Neural progenitor cell (in vitro differentiated cells): Measurements from ENCODE around the gene AFMID. TPM values are rescaled to one million over a fixed set of nuclear protein-coding genes. Genes with fewer than 3 reads are reported as not detected.

ENCODE experiments used
- DNase-seq: peaks from one replicate; pipeline ENCODE4 v3.0.0-alpha.2; 2016; ENCODE audit warnings: low spot score
- H2AFZ ChIP-seq: fragments of 200-600 bp; sonication (generic); replicated peaks from 2 replicates; pipeline ENCODE4 v1.6.1; 2016; ENCODE audit warnings: antibody characterized with exemption
- H3F3A ChIP-seq: fragments of 200-600 bp; sonication (generic); 2 replicates; pipeline ENCODE4 v1.6.1; 2016; ENCODE audit warnings: antibody characterized with exemption, low read depth
- H3K27ac ChIP-seq: fragments of 200-600 bp; sonication (generic); 2 replicates; pipeline ENCODE4 v1.5.1; 2016; ENCODE audit warnings: mild to moderate bottlenecking
- H3K27me3 ChIP-seq: fragments of 200-600 bp; sonication (generic); 2 replicates; pipeline ENCODE4 v1.6.1; 2016; ENCODE audit warnings: mild to moderate bottlenecking, moderate library complexity
- H3K36me3 ChIP-seq: fragments of 200-600 bp; sonication (generic); 2 replicates; pipeline ENCODE4 v1.5.1; 2016
- H3K4me1 ChIP-seq: fragments of 200-600 bp; sonication (generic); 2 replicates; pipeline ENCODE4 v1.6.1; 2016; ENCODE audit warnings: mixed run types
- H3K4me2 ChIP-seq: fragments of 200-600 bp; sonication (generic); 2 replicates; pipeline ENCODE4 v1.6.1; 2016
- H3K4me3 ChIP-seq: fragments of 200-600 bp; sonication (generic); 2 replicates; pipeline ENCODE4 v1.5.1; 2016
- H3K79me2 ChIP-seq: fragments of 200-600 bp; sonication (generic); 2 replicates; pipeline ENCODE4 v1.6.1; 2016; ENCODE audit warnings: low read depth
- H3K9ac ChIP-seq: fragments of 200-600 bp; sonication (generic); 2 replicates; pipeline ENCODE4 v1.6.1; 2016
- H3K9me3 ChIP-seq: fragments of 200-600 bp; sonication (generic); 2 replicates; pipeline ENCODE4 v1.5.1; 2016; ENCODE audit warnings: low read depth
- H4K20me1 ChIP-seq: fragments of 200-600 bp; sonication (generic); 2 replicates; pipeline ENCODE4 v1.6.1; 2016; ENCODE audit warnings: low read depth
- H3K27ac Mint-ChIP-seq: 3 replicates; pipeline ENCODE4 v1.8.0; 2021; ENCODE audit warnings: mixed read lengths
- H3K27me3 Mint-ChIP-seq: 2 replicates; pipeline ENCODE4 v1.8.0; 2022; ENCODE audit warnings: low read depth, mild to moderate bottlenecking, inconsistent platforms, moderate library complexity, mixed read lengths; ENCODE audit not compliant: insufficient read depth
- H3K36me3 Mint-ChIP-seq: 3 replicates; pipeline ENCODE4 v1.8.0; 2021; ENCODE audit warnings: mixed read lengths
- H3K4me1 Mint-ChIP-seq: 3 replicates; pipeline ENCODE4 v1.8.0; 2021; ENCODE audit warnings: mixed read lengths
- H3K4me3 Mint-ChIP-seq: 3 replicates; pipeline ENCODE4 v1.8.0; 2021; ENCODE audit warnings: mild to moderate bottlenecking, moderate library complexity, mixed read lengths
- H3K9me3 Mint-ChIP-seq: 3 replicates; pipeline ENCODE4 v1.8.0; 2020; ENCODE audit warnings: mixed read lengths
- CTCF ChIP-seq: fragments of 200-600 bp; sonication (generic); IDR thresholded peaks from 2 replicates; pipeline ENCODE4 v1.5.1; 2017; ENCODE audit warnings: antibody characterized with exemption, mild to moderate bottlenecking
- EZH2 ChIP-seq: fragments of 200-600 bp; sonication (generic); IDR thresholded peaks from 2 replicates; pipeline ENCODE4 v1.6.1; 2017; ENCODE audit warnings: antibody characterized with exemption, mild to moderate bottlenecking, moderate library complexity
- EZH2phosphoT487 ChIP-seq: fragments of 200-600 bp; sonication (generic); IDR thresholded peaks from 2 replicates; pipeline ENCODE4 v1.6.1; 2017; ENCODE audit warnings: antibody characterized with exemption
- total RNA-seq: library from RNA; depleted of rRNA; stranded (reverse); fragments of >200 nt; gene quantifications from 2 replicates; pipeline ENCODE4 v1.2.3, GENCODE V29; 2015; ENCODE audit warnings: low replicate concordance

AFMID gene
- total RNA-seq, 1 donor from 2014 or later: 76.8 TPM

- Mint-ChIP-seq H3K9me3 (no peaks in the 10 kb centered on the region), H3K4me1 (peaks cover 18% of the 10 kb centered on the region), H3K4me3 (peak overlapping the region; percentile 57), H3K36me3 (no peaks in the 10 kb centered on the region), H3K27me3 (peaks cover 9% of the 10 kb centered on the region), H3K27ac (no peak overlapping the region)
- peak; percentile 98 for DNase-seq
- Histone ChIP-seq H3K27ac (no peak overlapping the region), H3K36me3 (no peaks in the 10 kb centered on the region), H3K27me3 (peaks cover 13% of the 10 kb centered on the region), H3K4me3 (no peak overlapping the region), H3K9me3 (no peaks in the 10 kb centered on the region), H3F3A (peaks cover 24% of the 10 kb centered on the region), H4K20me1 (no peaks in the 10 kb centered on the region), H2AFZ (no peak overlapping the region), H3K9ac (no peak overlapping the region), H3K4me1 (no peaks in the 10 kb centered on the region), H3K4me2 (peak overlapping the region; percentile 52), H3K79me2 (no peaks in the 10 kb centered on the region)
- TF ChIP-seq EZH2: no peak
- TF ChIP-seq CTCF: no peak
- no peak for TF ChIP-seq EZH2phosphoT487
Observed at GRCh38 chr17:78140169-78141051, 46.8 kb upstream of the AFMID start.

- H3K27ac Mint-ChIP-seq: no peak overlapping the region
- peaks cover 13% of the 10 kb centered on the region for H3K27me3 ChIP-seq
- no peak overlapping the region for H3K4me2 ChIP-seq
- no peaks in the 10 kb centered on the region for H3K9me3 Mint-ChIP-seq
- no peaks in the 10 kb centered on the region for H3K9me3 ChIP-seq
- TF ChIP-seq EZH2phosphoT487 (no peak), CTCF (no peak), EZH2 (no peak)
- H3K4me1 ChIP-seq: no peaks in the 10 kb centered on the region
- H3F3A ChIP-seq: peaks cover 24% of the 10 kb centered on the region
- H3K4me1 Mint-ChIP-seq: peaks cover 18% of the 10 kb centered on the region
- no peak overlapping the region for H3K9ac ChIP-seq
- H3K27me3 Mint-ChIP-seq: peaks cover 7% of the 10 kb centered on the region
- no peaks in the 10 kb centered on the region for H3K36me3 ChIP-seq
- H3K36me3 Mint-ChIP-seq: no peaks in the 10 kb centered on the region
- no peak overlapping the region for H3K4me3 ChIP-seq
- no peak overlapping the region for H2AFZ ChIP-seq
- H3K27ac ChIP-seq: no peak overlapping the region
- no peaks in the 10 kb centered on the region for H3K79me2 ChIP-seq
- no peaks in the 10 kb centered on the region for H4K20me1 ChIP-seq
- H3K4me3 Mint-ChIP-seq: no peak overlapping the region
- no peak for DNase-seq
Observed at GRCh38 chr17:78141437-78142118, 45.6 kb upstream of the AFMID start.

- H2AFZ ChIP-seq: no peak overlapping the region
- TF ChIP-seq EZH2phosphoT487: no peak
- TF ChIP-seq CTCF: no peak
- TF ChIP-seq EZH2: no peak
Observed at GRCh38 chr17:78142119-78142861, 44.9 kb upstream of the AFMID start.

More at GRCh38 chr17:78142119-78142861, 44.9 kb upstream of the AFMID start:
- H3F3A ChIP-seq: peaks cover 24% of the 10 kb centered on the region
- H3K4me3 Mint-ChIP-seq: no peak overlapping the region
- H3K9me3 Mint-ChIP-seq: no peaks in the 10 kb centered on the region
- peaks cover 13% of the 10 kb centered on the region for H3K27me3 ChIP-seq
- H3K4me1 ChIP-seq: no peaks in the 10 kb centered on the region
- peaks cover 18% of the 10 kb centered on the region for H3K4me1 Mint-ChIP-seq
- DNase-seq: no peak
- no peak overlapping the region for H3K4me3 ChIP-seq
- H3K27ac ChIP-seq: no peak overlapping the region
- H3K36me3 Mint-ChIP-seq: no peaks in the 10 kb centered on the region
- H3K36me3 ChIP-seq: no peaks in the 10 kb centered on the region
- H3K27me3 Mint-ChIP-seq: peaks cover 7% of the 10 kb centered on the region
- no peaks in the 10 kb centered on the region for H3K79me2 ChIP-seq
- H3K4me2 ChIP-seq: no peak overlapping the region
- H3K27ac Mint-ChIP-seq: no peak overlapping the region
- H3K9ac ChIP-seq: no peak overlapping the region
- no peaks in the 10 kb centered on the region for H4K20me1 ChIP-seq
- no peaks in the 10 kb centered on the region for H3K9me3 ChIP-seq
